GM21515 (cell line): ENCODE results near the gene MAPK7.

Experiments
- ATAC-seq: cut with Tn5 transposase; IDR thresholded peaks from one replicate; pipeline ENCODE4 v1.9.1; 2021; ENCODE audit not compliant: unreplicated experiment

The MAPK7 gene

GRCh38 chr17:19414396-19415280, 36.3 kb downstream of the MAPK7 start:
- ATAC-seq = no peak

GRCh38 chr17:19415311-19415710, 37.0 kb downstream of the MAPK7 start:
- no peak for ATAC-seq

GRCh38 chr17:19415806-19416775, 37.8 kb downstream of the MAPK7 start:
- no peak for ATAC-seq

GRCh38 chr17:19417611-19418010, 39.3 kb downstream of the MAPK7 start:
- ATAC-seq = no peak

- ATAC-seq = no peak
Measured at GRCh38 chr17:19418251-19418992, 40.1 kb downstream of the MAPK7 start.

- ATAC-seq = no peak
Measured at GRCh38 chr17:19421219-19421618, 42.9 kb downstream of the MAPK7 start.

- no peak for ATAC-seq
Measured at GRCh38 chr17:19421926-19422325, 43.6 kb downstream of the MAPK7 start.

DNA sequence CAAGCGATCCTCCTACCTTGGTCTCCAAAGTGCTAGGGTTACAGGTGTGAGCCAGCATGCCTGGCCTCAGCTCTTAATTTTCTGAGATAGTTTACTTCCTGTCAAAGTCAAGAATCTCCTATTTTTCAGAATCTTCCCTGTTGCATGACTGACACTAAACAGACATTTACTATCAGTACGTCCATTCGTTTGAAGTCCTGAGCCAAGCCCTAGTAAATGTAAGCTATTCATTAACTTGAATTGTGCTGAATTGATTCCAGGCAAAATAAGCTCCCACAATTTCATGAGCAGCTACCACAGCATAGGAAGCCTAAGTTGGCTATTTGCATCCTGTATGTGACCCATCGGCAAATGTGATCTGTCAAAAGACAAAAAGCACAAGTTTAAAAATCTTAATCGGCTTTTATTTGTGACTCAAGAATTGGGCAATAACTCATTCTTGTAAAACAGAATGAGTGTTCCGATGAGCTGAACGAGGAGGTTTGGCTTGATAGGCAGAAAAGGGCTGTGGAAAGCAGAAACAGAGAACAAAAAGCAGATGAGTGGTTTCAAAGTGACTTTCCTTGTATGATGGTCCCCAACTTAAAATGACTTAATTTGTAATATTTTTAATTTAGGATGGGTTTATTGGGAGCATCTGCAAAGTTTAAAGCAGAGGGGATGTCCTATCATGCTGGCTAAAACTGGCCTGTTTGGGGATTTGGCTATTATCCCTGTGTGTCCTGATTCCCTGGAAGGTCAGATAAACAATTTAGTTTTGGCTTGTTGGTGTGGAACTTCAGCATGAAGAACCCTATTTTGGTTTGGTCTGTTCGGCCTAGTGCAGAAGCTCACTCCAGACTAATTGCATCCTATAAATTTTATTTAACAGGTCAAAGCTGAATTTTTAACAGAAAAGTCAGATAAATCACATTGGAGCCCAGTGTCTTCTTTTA, 46.9 kb downstream of the MAPK7 start:
- no peak for ATAC-seq

GRCh38 chr17:19426631-19427030, 48.3 kb downstream of the MAPK7 start:
- ATAC-seq = no peak

GRCh38 chr17:19431691-19432090, 53.4 kb downstream of the MAPK7 start:
- ATAC-seq = no peak
